GM18951 (cell line): ENCODE data around the gene NKX1-1.
"Not testable (repeated sequence)": the region's sequence is repeated elsewhere in the genome, so short reads cannot be mapped to it uniquely, and the experiment has no call there.

Experiments used
- POLR2A ChIP-seq: IDR thresholded peaks from 4 replicates; pipeline ENCODE4 v1.6.1; 2011; ENCODE audit warnings: mild to moderate bottlenecking; ENCODE audit not compliant: insufficient read length, insufficient read depth; ENCODE audit errors: extremely low read depth
- in situ Hi-C: fragments of 300-500 bp; cut with MboI; formaldehyde crosslinking; loops from one replicate; pipeline ENCODE4 v1.12.0; 2022; ENCODE audit warnings: low sequenced_read_pairs, mixed read lengths, inconsistent platforms; ENCODE audit not compliant: unreplicated experiment

NKX1-1 gene

DNA sequence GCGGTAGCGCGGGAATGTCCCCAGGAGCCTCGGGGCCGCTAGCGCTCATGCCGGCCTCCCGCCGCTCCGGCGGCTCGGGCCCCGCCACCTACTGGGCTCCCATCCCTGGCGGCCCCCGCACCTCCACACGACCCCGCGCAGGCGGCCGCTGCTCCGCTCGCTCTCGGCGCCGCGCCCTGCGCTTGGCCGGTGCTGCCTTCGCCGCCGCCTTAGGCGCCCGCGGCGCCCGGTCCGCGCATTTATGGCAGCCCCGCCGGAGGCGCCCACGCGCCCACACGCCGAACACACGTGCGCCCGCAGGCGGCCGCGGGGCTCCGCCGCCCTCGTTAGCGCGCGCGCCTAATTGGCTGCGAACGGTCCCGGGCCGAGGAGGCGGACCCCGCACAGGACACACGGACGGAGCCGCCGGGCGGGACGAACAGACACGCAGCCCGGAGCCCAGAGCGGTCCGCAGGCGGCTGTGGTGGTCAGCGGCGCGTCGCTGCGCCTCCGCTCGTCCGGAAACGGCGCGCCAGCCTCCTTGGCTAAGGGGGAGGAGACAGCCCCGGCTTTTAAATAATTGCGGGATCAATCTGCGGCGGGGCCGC, at the start of gene NKX1-1:
TSS of gene NKX1-1 (minus strand) at position 49 of the 587 bp plus-strand sequence. CDS start at position 49, 0 bp downstream.
- in situ Hi-C loops, result loop anchor here (10.0 kb wide), 1 partner anchor 58 kb away; no protein-coding TSS in a partner anchor
- TF ChIP-seq POLR2A, result no peak

DNA sequence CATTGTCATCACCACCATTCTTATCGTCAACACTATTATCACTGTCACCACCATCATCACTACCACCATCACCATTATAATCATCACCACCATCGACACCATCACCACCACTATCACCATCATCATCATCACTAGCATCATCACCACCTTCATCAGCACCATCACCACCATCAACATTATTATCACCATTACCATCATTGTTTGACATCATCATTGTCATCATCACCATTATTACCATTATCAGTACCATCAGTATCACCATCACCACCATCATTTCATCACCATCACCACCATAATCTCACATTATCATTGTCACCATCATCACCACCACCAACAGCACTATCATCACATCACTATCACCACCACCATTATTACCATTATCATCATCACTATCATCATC, 47.5 kb upstream of the NKX1-1 start:
- no peak for TF ChIP-seq POLR2A
- in situ Hi-C loops, result no loop called here

GRCh38 chr4:1452431-1453051, 46.3 kb upstream of the NKX1-1 start:
- in situ Hi-C loops, result no loop called here
- no peak for TF ChIP-seq POLR2A

- in situ Hi-C loops, result no loop called here
- TF ChIP-seq POLR2A, result no peak
Observed at GRCh38 chr4:1451752-1452122, 45.5 kb upstream of the NKX1-1 start.

DNA sequence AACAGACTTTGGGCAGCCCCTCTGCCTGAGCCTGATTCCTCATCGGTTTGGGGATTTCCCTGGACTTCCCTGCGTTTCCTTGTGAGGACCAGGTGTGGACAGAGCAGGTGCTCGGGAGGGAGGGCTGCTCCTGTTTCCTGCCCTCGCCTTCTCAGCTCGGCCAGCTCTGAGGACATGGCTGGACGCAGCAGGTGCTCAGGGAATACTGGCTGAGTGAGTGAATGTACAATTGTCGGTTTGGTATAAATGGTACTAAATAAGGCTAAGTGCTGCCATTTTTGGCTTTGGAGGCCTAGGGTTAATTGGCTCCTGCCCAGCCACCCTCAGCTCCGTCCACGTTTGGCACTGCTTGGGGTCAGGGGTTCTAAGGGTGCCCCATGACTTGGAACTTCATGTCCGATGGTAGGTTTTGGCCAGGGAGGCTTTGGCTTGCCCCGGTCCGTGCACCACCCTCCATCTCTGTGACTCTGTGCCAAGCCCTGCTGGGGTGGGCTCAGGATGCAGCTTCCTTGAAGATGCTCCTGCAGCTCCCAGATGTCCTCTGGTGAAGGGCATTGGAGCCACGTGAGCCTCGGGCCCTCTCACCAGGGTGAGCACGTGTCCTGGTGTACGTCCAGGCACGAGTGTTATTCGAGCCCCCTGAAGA, 45.0 kb upstream of the NKX1-1 start:
- in situ Hi-C loops, result no loop called here
- no peak for TF ChIP-seq POLR2A

DNA sequence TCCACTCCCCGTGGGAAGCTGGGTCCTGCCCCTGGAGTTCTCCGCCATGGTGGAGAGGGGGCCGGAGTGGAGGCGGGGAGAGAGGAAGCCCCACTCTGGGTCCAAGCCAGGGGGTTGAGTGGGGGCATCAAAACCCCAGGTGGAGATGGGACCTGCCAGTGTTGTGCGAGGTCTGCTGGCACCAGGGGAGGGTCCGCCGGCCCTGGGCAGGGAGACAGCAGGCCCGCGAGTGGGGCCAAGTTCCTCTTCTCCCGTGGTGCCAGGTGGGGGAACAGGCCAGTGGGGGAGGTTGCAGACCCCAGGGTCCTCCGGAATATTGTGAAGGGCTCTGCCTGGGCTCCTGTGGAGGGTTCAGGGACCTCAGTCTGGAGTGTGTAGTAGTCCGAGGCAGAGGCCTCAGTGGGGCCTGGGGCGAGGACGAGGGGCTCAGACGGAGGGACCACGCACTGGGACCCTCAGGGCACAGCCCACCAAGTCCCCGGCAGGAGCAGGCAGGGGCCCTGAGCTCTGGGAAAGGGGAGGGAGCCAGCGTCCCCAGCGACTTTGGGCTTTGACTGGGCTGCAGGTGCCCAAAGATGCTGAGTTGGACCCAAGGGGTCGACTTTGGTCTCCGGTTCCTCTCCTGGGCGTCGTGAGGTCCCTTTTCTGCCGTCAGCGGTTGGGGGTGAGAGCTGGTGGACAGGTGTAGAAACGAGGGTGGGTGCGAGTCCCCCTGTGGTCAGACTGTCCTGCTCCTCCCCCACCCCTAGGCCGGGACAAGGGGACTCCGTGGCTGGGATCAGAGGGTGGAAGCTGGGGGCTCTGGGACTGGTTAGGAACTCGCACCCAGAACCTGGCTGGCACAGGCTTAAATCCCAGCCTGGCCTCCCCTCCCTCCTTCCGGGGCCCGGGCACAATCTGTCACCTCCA, 43.8 kb upstream of the NKX1-1 start:
- no peak for TF ChIP-seq POLR2A
- in situ Hi-C loops, result no loop called here

DNA sequence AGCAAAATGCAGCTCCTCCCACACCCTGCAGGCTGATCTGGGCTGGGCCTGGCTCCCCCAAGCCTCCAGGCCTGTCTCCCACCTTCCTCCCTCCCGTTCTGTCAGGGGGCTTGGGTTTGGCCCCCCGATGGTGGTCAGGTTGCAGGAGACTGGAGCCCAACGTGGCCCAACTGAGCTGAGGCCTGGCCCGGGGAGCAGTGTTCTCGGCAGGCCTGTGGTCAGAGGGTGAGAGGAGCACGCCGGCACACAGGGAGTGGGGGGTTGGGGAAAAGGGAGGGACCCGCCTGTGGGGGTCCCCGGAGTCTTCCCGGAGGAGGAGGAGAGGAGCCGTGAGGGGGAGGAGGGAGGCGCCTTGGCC, 43.2 kb upstream of the NKX1-1 start:
- in situ Hi-C loops, result no loop called here
- TF ChIP-seq POLR2A, result no peak

- TF ChIP-seq POLR2A, result no peak
- in situ Hi-C loops, result no loop called here
Observed at GRCh38 chr4:1448589-1449420, 42.6 kb upstream of the NKX1-1 start.

- TF ChIP-seq POLR2A, result no peak
- in situ Hi-C loops, result no loop called here
Observed at GRCh38 chr4:1447676-1448588, 41.7 kb upstream of the NKX1-1 start.

GRCh38 chr4:1446502-1447386, 40.5 kb upstream of the NKX1-1 start:
- in situ Hi-C loops, result no loop called here
- TF ChIP-seq POLR2A, result no peak

DNA sequence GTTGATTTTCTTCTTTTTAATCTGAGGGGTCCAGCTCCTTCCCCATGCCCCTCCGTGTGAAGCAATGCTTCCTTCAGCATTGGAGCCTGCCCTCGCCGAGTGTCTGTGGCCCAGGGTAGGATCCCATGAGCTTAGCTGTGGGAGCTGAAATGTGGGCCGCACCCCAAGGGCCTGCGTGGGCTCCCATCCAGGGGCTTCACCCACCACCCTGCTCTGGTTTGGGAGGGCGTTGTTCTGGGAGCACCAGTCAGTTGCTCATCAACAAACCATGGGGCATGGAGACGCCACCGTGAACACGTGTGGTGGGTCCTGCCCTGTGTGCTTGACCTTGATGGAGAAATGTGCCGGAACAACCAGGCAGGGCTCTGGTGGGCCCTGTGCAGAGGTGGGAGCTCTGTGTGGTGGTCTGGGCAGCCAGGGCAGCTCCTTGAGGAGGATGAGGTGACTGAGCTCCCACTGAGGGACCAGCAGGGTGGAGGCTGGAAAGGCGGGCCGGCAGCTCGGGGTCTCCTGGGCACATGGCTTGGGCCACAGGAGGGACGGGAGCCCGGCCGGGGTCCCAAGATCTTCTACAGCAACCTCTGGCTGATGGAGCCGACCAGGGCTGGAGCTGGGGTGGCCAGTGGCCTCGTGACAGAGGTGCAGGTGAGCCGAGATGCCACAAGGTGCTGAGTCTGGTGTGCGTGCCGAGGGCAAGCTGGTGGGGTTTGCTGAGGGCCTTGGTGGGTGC, 39.6 kb upstream of the NKX1-1 start:
- in situ Hi-C loops, result no loop called here
- TF ChIP-seq POLR2A, result no peak

- in situ Hi-C loops, result not testable (repeated sequence)
Observed at GRCh38 chr4:1443688-1444172, 37.5 kb upstream of the NKX1-1 start.
